Neural progenitor cell (in vitro differentiated cells): ENCODE data around the gene C2CD5. TPM values are rescaled to one million over a fixed set of nuclear protein-coding genes. Genes with fewer than 3 reads are reported as not detected.

ENCODE experiments used
- DNase-seq: peaks from one replicate; pipeline ENCODE4 v3.0.0-alpha.2; 2016; ENCODE audit warnings: low spot score
- H2AFZ ChIP-seq: fragments of 200-600 bp; sonication (generic); replicated peaks from 2 replicates; pipeline ENCODE4 v1.6.1; 2016; ENCODE audit warnings: antibody characterized with exemption
- H3F3A ChIP-seq: fragments of 200-600 bp; sonication (generic); 2 replicates; pipeline ENCODE4 v1.6.1; 2016; ENCODE audit warnings: antibody characterized with exemption, low read depth
- H3K27ac ChIP-seq: fragments of 200-600 bp; sonication (generic); 2 replicates; pipeline ENCODE4 v1.5.1; 2016; ENCODE audit warnings: mild to moderate bottlenecking
- H3K27me3 ChIP-seq: fragments of 200-600 bp; sonication (generic); 2 replicates; pipeline ENCODE4 v1.6.1; 2016; ENCODE audit warnings: mild to moderate bottlenecking, moderate library complexity
- H3K36me3 ChIP-seq: fragments of 200-600 bp; sonication (generic); 2 replicates; pipeline ENCODE4 v1.5.1; 2016
- H3K4me1 ChIP-seq: fragments of 200-600 bp; sonication (generic); 2 replicates; pipeline ENCODE4 v1.6.1; 2016; ENCODE audit warnings: mixed run types
- H3K4me2 ChIP-seq: fragments of 200-600 bp; sonication (generic); 2 replicates; pipeline ENCODE4 v1.6.1; 2016
- H3K4me3 ChIP-seq: fragments of 200-600 bp; sonication (generic); 2 replicates; pipeline ENCODE4 v1.5.1; 2016
- H3K79me2 ChIP-seq: fragments of 200-600 bp; sonication (generic); 2 replicates; pipeline ENCODE4 v1.6.1; 2016; ENCODE audit warnings: low read depth
- H3K9ac ChIP-seq: fragments of 200-600 bp; sonication (generic); 2 replicates; pipeline ENCODE4 v1.6.1; 2016
- H3K9me3 ChIP-seq: fragments of 200-600 bp; sonication (generic); 2 replicates; pipeline ENCODE4 v1.5.1; 2016; ENCODE audit warnings: low read depth
- H4K20me1 ChIP-seq: fragments of 200-600 bp; sonication (generic); 2 replicates; pipeline ENCODE4 v1.6.1; 2016; ENCODE audit warnings: low read depth
- H3K27ac Mint-ChIP-seq: 3 replicates; pipeline ENCODE4 v1.8.0; 2021; ENCODE audit warnings: mixed read lengths
- H3K27me3 Mint-ChIP-seq: 2 replicates; pipeline ENCODE4 v1.8.0; 2022; ENCODE audit warnings: low read depth, mild to moderate bottlenecking, inconsistent platforms, moderate library complexity, mixed read lengths; ENCODE audit not compliant: insufficient read depth
- H3K36me3 Mint-ChIP-seq: 3 replicates; pipeline ENCODE4 v1.8.0; 2021; ENCODE audit warnings: mixed read lengths
- H3K4me1 Mint-ChIP-seq: 3 replicates; pipeline ENCODE4 v1.8.0; 2021; ENCODE audit warnings: mixed read lengths
- H3K4me3 Mint-ChIP-seq: 3 replicates; pipeline ENCODE4 v1.8.0; 2021; ENCODE audit warnings: mild to moderate bottlenecking, moderate library complexity, mixed read lengths
- H3K9me3 Mint-ChIP-seq: 3 replicates; pipeline ENCODE4 v1.8.0; 2020; ENCODE audit warnings: mixed read lengths
- CTCF ChIP-seq: fragments of 200-600 bp; sonication (generic); IDR thresholded peaks from 2 replicates; pipeline ENCODE4 v1.5.1; 2017; ENCODE audit warnings: antibody characterized with exemption, mild to moderate bottlenecking
- EZH2 ChIP-seq: fragments of 200-600 bp; sonication (generic); IDR thresholded peaks from 2 replicates; pipeline ENCODE4 v1.6.1; 2017; ENCODE audit warnings: antibody characterized with exemption, mild to moderate bottlenecking, moderate library complexity
- EZH2phosphoT487 ChIP-seq: fragments of 200-600 bp; sonication (generic); IDR thresholded peaks from 2 replicates; pipeline ENCODE4 v1.6.1; 2017; ENCODE audit warnings: antibody characterized with exemption
- total RNA-seq: library from RNA; depleted of rRNA; stranded (reverse); fragments of >200 nt; gene quantifications from 2 replicates; pipeline ENCODE4 v1.2.3, GENCODE V29; 2015; ENCODE audit warnings: low replicate concordance

Gene C2CD5
- total RNA-seq, 1 donor from 2014 or later, result 86.9 TPM

GRCh38 chr12:22518060-22518719 is 26.2 kb downstream of the C2CD5 start:
- H3K4me3 ChIP-seq, result no peak overlapping the region
- H3K79me2 ChIP-seq, result no peaks in the 10 kb centered on the region
- no peak overlapping the region for H2AFZ ChIP-seq
- Mint-ChIP-seq H3K9me3 (no peaks in the 10 kb centered on the region), H3K27ac (no peak overlapping the region), H3K4me1 (no peaks in the 10 kb centered on the region), H3K27me3 (no peaks in the 10 kb centered on the region), H3K36me3 (peaks cover 14% of the 10 kb centered on the region), H3K4me3 (no peak overlapping the region)
- H3F3A ChIP-seq, result no peaks in the 10 kb centered on the region
- no peak overlapping the region for H3K9ac ChIP-seq
- H3K36me3 ChIP-seq, result peaks cover 7% of the 10 kb centered on the region
- no peaks in the 10 kb centered on the region for H3K9me3 ChIP-seq
- no peak for TF ChIP-seq EZH2phosphoT487
- no peak for TF ChIP-seq EZH2
- TF ChIP-seq CTCF, result no peak
- no peaks in the 10 kb centered on the region for H4K20me1 ChIP-seq
- no peaks in the 10 kb centered on the region for H3K27me3 ChIP-seq
- H3K4me1 ChIP-seq, result no peaks in the 10 kb centered on the region
- no peak for DNase-seq
- no peak overlapping the region for H3K27ac ChIP-seq
- H3K4me2 ChIP-seq, result no peak overlapping the region

GRCh38 chr12:22514875-22515274 is 29.5 kb downstream of the C2CD5 start:
- Histone ChIP-seq H3K9me3 (no peaks in the 10 kb centered on the region), H3K36me3 (peaks cover 7% of the 10 kb centered on the region), H3K4me1 (no peaks in the 10 kb centered on the region), H4K20me1 (no peaks in the 10 kb centered on the region), H3K4me3 (no peak overlapping the region), H3K9ac (no peak overlapping the region), H3K79me2 (no peaks in the 10 kb centered on the region), H3F3A (no peaks in the 10 kb centered on the region), H2AFZ (no peak overlapping the region), H3K27ac (no peak overlapping the region), H3K27me3 (no peaks in the 10 kb centered on the region), H3K4me2 (no peak overlapping the region)
- DNase-seq, result no peak
- peaks cover 7% of the 10 kb centered on the region for H3K36me3 Mint-ChIP-seq
- no peaks in the 10 kb centered on the region for H3K27me3 Mint-ChIP-seq
- no peaks in the 10 kb centered on the region for H3K9me3 Mint-ChIP-seq
- H3K4me1 Mint-ChIP-seq, result no peaks in the 10 kb centered on the region
- TF ChIP-seq CTCF (no peak), EZH2 (no peak), EZH2phosphoT487 (no peak)
- H3K27ac Mint-ChIP-seq, result no peak overlapping the region
- H3K4me3 Mint-ChIP-seq, result no peak overlapping the region

- Histone ChIP-seq H3K9me3 (no peaks in the 10 kb centered on the region), H3K36me3 (no peaks in the 10 kb centered on the region), H3F3A (no peaks in the 10 kb centered on the region), H2AFZ (no peak overlapping the region), H3K9ac (no peak overlapping the region), H3K27ac (no peak overlapping the region), H4K20me1 (no peaks in the 10 kb centered on the region), H3K79me2 (no peaks in the 10 kb centered on the region), H3K4me1 (no peaks in the 10 kb centered on the region), H3K27me3 (no peaks in the 10 kb centered on the region), H3K4me3 (no peak overlapping the region), H3K4me2 (no peak overlapping the region)
- Mint-ChIP-seq H3K4me1 (no peaks in the 10 kb centered on the region), H3K4me3 (no peak overlapping the region), H3K27ac (no peak overlapping the region), H3K9me3 (no peaks in the 10 kb centered on the region), H3K36me3 (peaks cover 18% of the 10 kb centered on the region), H3K27me3 (no peaks in the 10 kb centered on the region)
- TF ChIP-seq CTCF (no peak), EZH2phosphoT487 (no peak), EZH2 (no peak)
- no peak for DNase-seq
These were observed 38.5 kb downstream of the C2CD5 start for GRCh38 chr12:22505826-22506225.
